Activated T-cell treated with anti-CD3 and anti-CD28 coated beads for 1 hour (primary cell): ENCODE results near the gene TBX15.

ENCODE experiments used
- DNase-seq: peaks from one replicate; pipeline ENCODE4 v3.0.0-alpha.2; 2020; ENCODE audit warnings: low read depth

The TBX15 gene

GRCh38 chr1:118984722-118985639 is 3.2 kb downstream of the TBX15 start:
- DNase-seq: no peak

- DNase-seq: no peak
These were observed 3.9 kb downstream of the TBX15 start for GRCh38 chr1:118984086-118984721.

GRCh38 chr1:118983558-118984041 is 4.5 kb downstream of the TBX15 start:
- no peak for DNase-seq

- DNase-seq: no peak
These were observed 5.2 kb downstream of the TBX15 start for GRCh38 chr1:118982821-118983557.

DNA sequence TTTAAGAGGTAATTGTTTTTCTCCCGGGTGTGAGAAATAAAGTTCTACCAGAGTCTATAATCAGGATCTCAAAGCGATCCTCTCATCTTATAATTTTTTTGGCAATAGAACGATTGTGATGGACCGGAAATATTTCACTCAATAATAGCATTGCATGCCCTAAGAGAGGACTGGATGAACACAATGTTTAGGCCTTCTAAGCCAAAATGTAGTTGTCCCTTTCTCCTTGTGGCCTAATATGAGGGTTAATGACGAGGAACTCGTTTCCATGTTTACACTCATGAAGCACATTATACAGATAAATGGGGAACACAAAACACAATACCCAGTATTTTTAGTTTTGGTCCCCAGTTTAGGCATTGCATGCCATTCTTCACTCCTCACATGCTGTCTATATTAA is 5.9 kb downstream of the TBX15 start:
- DNase-seq: no peak

GRCh38 chr1:118981436-118981835 is 6.7 kb downstream of the TBX15 start:
- DNase-seq: no peak

DNA sequence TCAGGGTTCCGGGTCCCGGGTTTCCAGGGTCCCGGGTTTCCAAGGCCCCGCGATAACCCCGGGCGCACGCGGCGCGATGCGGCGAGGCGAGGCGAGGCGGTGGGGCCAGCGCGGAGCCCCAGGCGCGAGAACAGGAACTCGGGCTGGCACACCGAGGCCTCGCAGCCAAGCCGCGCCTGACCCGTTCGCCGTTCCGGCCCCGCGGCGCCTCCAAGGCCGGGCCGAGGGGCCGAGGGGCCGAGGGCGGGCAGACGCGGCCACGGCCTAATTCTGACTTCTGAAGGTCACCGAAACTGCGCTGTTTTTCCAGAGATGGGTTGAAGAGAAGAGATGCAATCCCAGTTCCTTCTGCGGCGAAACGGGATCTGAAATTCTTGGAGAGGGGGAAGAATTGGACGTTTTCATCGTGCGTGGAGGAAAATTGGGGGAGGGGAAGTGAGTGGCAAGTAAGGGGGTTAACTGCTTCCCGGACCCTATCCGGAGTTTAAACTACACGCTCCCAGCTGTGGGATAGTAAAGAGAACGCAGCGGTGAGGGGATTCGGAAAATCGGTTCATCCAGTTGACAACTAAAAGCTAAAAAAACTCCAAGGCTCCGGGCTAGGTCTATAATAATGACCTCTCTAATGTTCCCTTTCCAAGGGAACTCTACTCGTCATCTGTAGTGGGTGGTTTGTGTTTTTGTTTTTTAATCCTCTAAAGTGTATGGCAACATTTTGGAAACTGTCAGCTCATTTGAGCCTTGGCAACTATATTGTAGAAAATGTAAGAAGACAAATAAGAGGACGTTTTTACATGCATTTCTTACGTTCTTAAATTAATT is 8.2 kb downstream of the TBX15 start:
- no peak for DNase-seq

DNA sequence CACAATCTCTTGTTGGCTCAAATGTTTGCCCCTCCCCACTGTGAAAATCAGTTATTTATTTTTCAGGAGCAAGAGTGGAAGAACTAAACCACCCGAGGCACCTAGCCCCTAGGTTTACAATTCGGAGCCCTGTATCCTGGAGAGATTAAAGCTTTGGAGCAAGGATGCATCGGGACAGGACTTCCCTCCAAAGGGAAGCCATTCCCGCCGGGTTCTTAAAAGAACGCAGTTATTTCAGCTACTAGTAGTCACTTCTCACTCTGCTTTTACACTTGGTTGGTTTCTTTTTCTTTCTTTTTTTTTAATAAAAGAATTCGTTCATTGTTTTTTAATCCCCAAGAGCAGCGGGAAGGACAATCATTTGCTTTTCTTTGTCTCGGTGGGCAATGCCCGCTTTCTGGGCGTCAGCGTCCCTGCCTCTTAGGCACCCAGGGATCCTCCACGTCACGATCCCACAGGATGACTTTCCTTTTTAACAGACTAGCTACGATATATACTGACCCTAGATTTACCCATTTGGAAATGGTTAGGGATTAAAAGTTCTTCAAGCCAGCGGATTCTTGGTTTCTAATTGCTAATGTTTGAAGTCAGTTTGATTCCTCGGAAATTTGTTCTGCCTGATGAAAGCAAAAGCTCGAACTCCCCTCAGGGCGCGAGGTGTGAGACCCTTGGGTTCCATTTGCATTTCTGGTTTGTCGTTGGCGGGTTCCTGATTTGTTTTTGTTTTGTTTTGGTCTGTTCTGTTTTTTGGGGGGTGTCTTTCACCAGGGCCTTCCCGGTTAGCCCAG is 9.0 kb downstream of the TBX15 start:
- no peak for DNase-seq

DNA sequence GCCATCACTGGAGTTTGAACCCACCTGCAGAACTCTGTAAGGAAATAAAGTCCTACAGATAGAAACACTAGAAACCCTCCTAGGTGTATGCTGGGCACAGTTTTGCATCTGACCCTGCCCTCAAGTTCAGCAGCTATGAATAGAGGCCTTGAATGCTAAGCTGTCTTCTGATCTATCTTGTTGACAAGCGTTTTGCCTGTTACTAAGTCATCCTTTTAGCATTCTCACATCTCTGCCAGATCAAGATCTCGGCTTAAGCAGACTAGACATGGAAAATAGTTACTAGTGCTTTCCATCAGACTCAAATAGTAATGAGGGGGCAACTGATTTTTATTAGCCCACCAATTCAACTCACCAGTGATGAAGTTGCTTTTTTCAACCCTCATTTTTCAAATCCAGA is 10.5 kb downstream of the TBX15 start:
- no peak for DNase-seq

DNA sequence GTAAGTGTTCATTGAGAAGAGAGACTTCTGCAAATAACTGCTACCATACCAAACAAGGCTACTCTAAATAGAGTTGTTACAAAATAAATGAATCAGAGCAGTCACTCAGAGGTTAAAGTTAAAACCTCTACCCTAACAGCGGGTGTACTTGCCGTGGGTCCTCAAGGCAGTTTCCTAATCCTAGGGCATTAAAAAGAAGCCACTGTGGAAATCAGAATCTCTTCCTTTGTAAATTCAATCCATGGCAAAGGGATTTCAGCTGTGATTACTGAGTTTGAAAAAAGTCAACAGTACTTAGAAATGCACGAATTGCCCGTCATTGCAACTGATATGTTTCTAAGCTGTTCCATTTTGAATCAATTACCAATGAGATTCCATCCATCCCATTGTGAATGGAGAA is 13.5 kb downstream of the TBX15 start:
- DNase-seq: no peak

GRCh38 chr1:118973531-118974137 is 14.5 kb downstream of the TBX15 start:
- no peak for DNase-seq

DNA sequence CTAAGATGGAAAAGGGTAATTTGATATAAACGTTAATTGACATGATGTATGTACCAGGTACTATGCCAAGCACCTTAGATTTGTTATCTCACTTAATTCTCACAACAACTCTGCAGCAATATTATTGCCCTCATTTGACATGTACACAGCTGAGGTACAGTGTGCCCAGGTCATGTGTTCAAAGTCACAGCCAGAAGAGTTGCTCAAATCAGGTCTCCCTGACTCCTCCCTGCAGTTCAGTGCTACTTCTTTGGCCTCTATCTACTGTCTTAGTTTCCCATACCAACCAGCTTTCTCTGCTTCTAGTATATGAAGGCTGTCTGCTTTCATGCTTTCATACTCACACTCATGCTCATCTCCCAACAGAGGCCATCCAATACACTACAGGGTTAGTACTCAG is 15.1 kb downstream of the TBX15 start:
- DNase-seq: no peak

GRCh38 chr1:118970451-118970850 is 17.7 kb downstream of the TBX15 start:
- DNase-seq: no peak

DNA sequence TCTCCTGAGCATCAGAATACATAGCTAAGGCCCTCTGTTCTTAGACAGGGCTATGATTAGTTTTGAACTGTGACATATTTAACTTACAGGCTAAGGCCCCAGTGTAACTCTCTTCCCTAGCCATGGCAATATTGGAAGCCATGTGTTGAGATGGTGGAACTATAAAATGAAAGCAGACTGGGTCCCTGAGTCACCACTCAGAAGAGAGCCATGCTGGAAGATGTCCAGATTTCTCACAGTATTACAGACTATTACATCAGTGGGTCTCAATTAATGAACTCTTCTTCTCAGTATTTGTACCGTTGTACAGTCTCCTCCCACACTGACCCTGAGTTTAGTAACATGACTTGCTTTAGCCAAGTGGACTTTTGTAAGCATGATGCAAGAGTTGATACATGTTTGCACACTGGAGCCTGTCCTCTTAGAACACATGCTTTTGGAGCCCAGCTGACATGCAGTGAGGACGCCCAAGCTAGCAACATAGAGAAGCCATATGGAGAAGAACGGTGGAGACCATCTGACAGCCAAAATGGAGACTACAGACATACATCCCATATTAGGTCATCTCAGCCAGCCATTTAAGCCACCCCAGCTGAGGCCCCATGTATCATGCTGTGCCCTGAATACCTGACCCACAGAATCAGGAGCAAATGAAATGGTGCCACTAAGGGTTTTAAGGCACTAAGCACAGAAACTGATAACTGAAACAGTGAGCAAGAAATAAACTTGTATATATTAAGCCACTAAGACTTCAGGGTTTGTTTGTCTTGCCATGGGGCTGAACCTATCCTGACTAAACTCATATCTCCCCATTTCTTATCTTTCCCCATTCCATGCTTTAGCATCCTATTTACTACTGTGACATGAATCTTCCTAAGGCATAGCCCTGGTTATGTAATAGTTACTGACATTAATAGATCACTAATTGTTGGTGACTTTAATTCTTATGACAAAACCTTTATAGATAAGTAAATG is 24.4 kb downstream of the TBX15 start:
- no peak for DNase-seq

- DNase-seq: no peak
These were observed 25.0 kb downstream of the TBX15 start for GRCh38 chr1:118963138-118963455.

- no peak for DNase-seq
These were observed 27.0 kb downstream of the TBX15 start for GRCh38 chr1:118961156-118961555.

DNA sequence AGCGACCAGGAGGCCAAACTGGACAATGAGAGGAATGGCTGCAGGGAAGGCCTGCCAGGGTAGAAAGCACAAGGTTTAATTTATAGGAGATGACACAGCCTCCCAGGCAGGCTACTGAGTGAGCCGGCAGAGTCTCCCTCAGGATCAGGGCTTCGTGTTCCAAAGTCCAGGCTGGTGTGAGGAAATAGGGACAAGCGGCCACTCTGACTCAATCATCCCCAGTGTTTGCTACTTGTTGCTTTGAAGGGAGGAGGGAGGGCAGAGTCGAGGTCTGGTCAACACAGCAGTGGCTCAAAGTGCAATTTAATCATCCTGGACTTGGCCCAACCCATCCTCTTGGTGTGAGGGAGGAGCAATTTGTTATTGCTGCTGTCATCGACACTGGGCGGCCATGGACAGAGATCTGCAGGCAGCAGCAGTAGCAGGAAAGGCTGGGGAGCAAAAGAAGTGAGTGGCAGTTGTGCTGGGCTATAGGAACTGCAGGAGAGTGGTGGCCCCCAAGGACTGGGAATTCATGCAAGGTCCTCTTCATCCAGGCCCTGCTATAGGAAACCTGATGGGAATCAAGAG is 27.5 kb downstream of the TBX15 start:
- DNase-seq: no peak

GRCh38 chr1:118960026-118960561 is 28.0 kb downstream of the TBX15 start:
- no peak for DNase-seq
